H1 (cell line): ENCODE results near the gene TMEM229B. TPM values are rescaled to one million over a fixed set of nuclear protein-coding genes. Genes with fewer than 3 reads are reported as not detected.

ENCODE experiments used
- CTCF ChIA-PET: fragments of 300-600 bp; sonication (Branson Sonifier 250); formaldehyde crosslinking; loops from one replicate; lab custom pipeline; 2021; ENCODE audit not compliant: partially characterized antibody; lab: Charles Lee
- POLR2A ChIA-PET: fragments of 300-600 bp; sonication (Branson Sonifier 250); formaldehyde crosslinking; loops from one replicate; lab custom pipeline; 2021; ENCODE audit warnings: inconsistent platforms; ENCODE audit not compliant: partially characterized antibody; lab: Charles Lee
- DNase-seq, 2 experiments: peaks; one replicate each; pipeline versions ENCODE4 v3.0.0 to v3.0.0-alpha.2; 2010 to 2022; ENCODE audit warnings: low spot score in 2 of 2, low read depth in 1 of 2, mixed read lengths in 1 of 2
- FAIRE-seq: peaks from 2 replicates; lab custom pipeline; 2011; peaks lifted over from hg19 to GRCh38; lab: Jason Lieb, UNC
- H2AFZ ChIP-seq: 2 replicates; pipeline ENCODE4 v1.8.1; 2012; ENCODE audit warnings: low read length, inconsistent platforms
- H2AK5ac ChIP-seq: 2 replicates; pipeline ENCODE4 v1.6.1; 2013; ENCODE audit warnings: low read depth, low read length
- H2BK120ac ChIP-seq: replicated peaks from 2 replicates; pipeline ENCODE3; 2013; ENCODE audit warnings: low read depth, low read length, inconsistent platforms
- H2BK12ac ChIP-seq: 2 replicates; pipeline ENCODE4 v1.6.1; 2013; ENCODE audit warnings: low read depth, low read length
- H2BK15ac ChIP-seq: 2 replicates; pipeline ENCODE4 v1.6.1; 2013; ENCODE audit warnings: low read length
- H2BK20ac ChIP-seq: 2 replicates; pipeline ENCODE4 v1.6.1; 2013; ENCODE audit warnings: low read length
- H2BK5ac ChIP-seq: 2 replicates; pipeline ENCODE4 v1.6.1; 2013; ENCODE audit warnings: low read depth, low read length
- H3K14ac ChIP-seq: 2 replicates; pipeline ENCODE4 v1.6.1; 2013; ENCODE audit warnings: inconsistent platforms; ENCODE audit not compliant: insufficient read length
- H3K18ac ChIP-seq: 2 replicates; pipeline ENCODE4 v1.6.1; 2013; ENCODE audit warnings: low read length; ENCODE audit errors: extremely low read depth
- H3K23ac ChIP-seq: 2 replicates; pipeline ENCODE4 v1.6.1; 2013; ENCODE audit warnings: inconsistent platforms; ENCODE audit not compliant: insufficient read length
- H3K23me2 ChIP-seq: 2 replicates; pipeline ENCODE4 v1.6.1; 2013; ENCODE audit warnings: low read depth, low read length
- H3K27ac ChIP-seq: 2 replicates; pipeline ENCODE4 v1.6.1; 2011; ENCODE audit warnings: low read depth, low read length, inconsistent platforms
- H3K27me3 ChIP-seq, 4 experiments: replicated peaks in 1 of 4; 1 replicate in 1 of 4; 2 replicates in 3 of 4; pipeline versions ENCODE4 v1.6.1 to v1.8.1; 2011 to 2013; ENCODE audit warnings: low read length in 3 of 4, mild to moderate bottlenecking in 3 of 4, inconsistent platforms in 2 of 4, mixed read lengths in 2 of 4, moderate library complexity in 1 of 4; ENCODE audit not compliant: control insufficient read depth in 3 of 4, insufficient read depth in 3 of 4; ENCODE audit errors: extremely low read depth in 1 of 4
- H3K36me3 ChIP-seq, 4 experiments: 2 replicates each; pipeline versions ENCODE4 v1.6.1 to v1.8.1; 2011 to 2013; ENCODE audit warnings: mild to moderate bottlenecking in 4 of 4, low read length in 3 of 4, moderate library complexity in 2 of 4, control low read depth in 1 of 4, inconsistent platforms in 1 of 4; ENCODE audit not compliant: insufficient read depth in 4 of 4, control insufficient read depth in 2 of 4
- H3K4ac ChIP-seq: replicated peaks from 2 replicates; pipeline ENCODE3; 2013; ENCODE audit warnings: low read length, low read depth, mixed read lengths, inconsistent platforms; ENCODE audit not compliant: insufficient read length
- H3K4me1 ChIP-seq, 4 experiments: replicated peaks in 1 of 4; 1 replicate in 1 of 4; 2 replicates in 3 of 4; pipeline versions ENCODE4 v1.6.1 to v1.8.1; 2011 to 2013; ENCODE audit warnings: low read length in 3 of 4, inconsistent platforms in 2 of 4, mixed read lengths in 1 of 4; ENCODE audit not compliant: insufficient read depth in 4 of 4, control insufficient read depth in 3 of 4
- H3K4me2 ChIP-seq, 2 experiments: 2 replicates each; pipeline versions ENCODE4 v1.6.1 to v1.8.1; 2011 to 2013; ENCODE audit warnings: low read depth in 2 of 2, low read length in 2 of 2, control low read depth in 1 of 2, inconsistent platforms in 1 of 2, mild to moderate bottlenecking in 1 of 2; ENCODE audit not compliant: insufficient read depth in 1 of 2
- H3K4me3 ChIP-seq, 4 experiments: fragments of 200-600, 300-600 bp in 1 of 4; sonication (generic), shearing (Covaris generic), sonication (Bioruptor Twin) in 1 of 4; 2 replicates each; pipeline versions ENCODE4 v1.5.1 to v1.8.1; 2011 to 2016; ENCODE audit warnings: low read length in 4 of 4, low read depth in 3 of 4, control low read depth in 2 of 4, inconsistent platforms in 2 of 4, mild to moderate bottlenecking in 2 of 4, mixed read lengths in 1 of 4, moderate library complexity in 1 of 4; ENCODE audit not compliant: insufficient read depth in 2 of 4; ENCODE audit errors: extremely low read depth in 1 of 4
- H3K56ac ChIP-seq: replicated peaks from 2 replicates; pipeline ENCODE3; 2013; ENCODE audit warnings: low read depth, mild to moderate bottlenecking, mixed read lengths, low read length, inconsistent platforms; ENCODE audit not compliant: insufficient read length
- H3K79me1 ChIP-seq: 2 replicates; pipeline ENCODE4 v1.6.1; 2013; ENCODE audit warnings: low read depth, low read length, control low read depth
- H3K79me2 ChIP-seq, 2 experiments: 2 replicates each; pipeline versions ENCODE4 v1.6.1 to v1.8.1; 2012 to 2013; ENCODE audit warnings: low read length in 2 of 2, mild to moderate bottlenecking in 2 of 2, inconsistent platforms in 1 of 2; ENCODE audit not compliant: insufficient read depth in 2 of 2, control insufficient read depth in 1 of 2
- H3K9ac ChIP-seq, 4 experiments: replicated peaks in 1 of 4; 1 replicate in 1 of 4; 2 replicates in 3 of 4; pipeline versions ENCODE4 v1.6.1 to v1.8.1; 2011 to 2013; ENCODE audit warnings: low read depth in 3 of 4, low read length in 3 of 4, control low read depth in 2 of 4, mild to moderate bottlenecking in 2 of 4, moderate library complexity in 2 of 4, inconsistent platforms in 1 of 4; ENCODE audit errors: extremely low read depth in 1 of 4
- H3K9me3 ChIP-seq, 2 experiments: 2 replicates each; pipeline versions ENCODE4 v1.6.1 to v1.8.1; 2012 to 2013; ENCODE audit warnings: mild to moderate bottlenecking in 2 of 2, moderate library complexity in 2 of 2, control low read depth in 1 of 2, inconsistent platforms in 1 of 2, low read depth in 1 of 2, low read length in 1 of 2, mixed read lengths in 1 of 2; ENCODE audit not compliant: insufficient read depth in 2 of 2
- H4K20me1 ChIP-seq, 2 experiments: replicated peaks in 1 of 2; 2 replicates each; pipeline versions ENCODE3 to v1.8.1; 2011 to 2013; ENCODE audit warnings: inconsistent platforms in 2 of 2, low read length in 2 of 2, mild to moderate bottlenecking in 1 of 2; ENCODE audit not compliant: insufficient read depth in 2 of 2, control insufficient read depth in 1 of 2
- H4K5ac ChIP-seq: 2 replicates; pipeline ENCODE4 v1.6.1; 2013; ENCODE audit warnings: low read length, low read depth, mixed read lengths, inconsistent platforms; ENCODE audit not compliant: insufficient read length
- H4K8ac ChIP-seq: 2 replicates; pipeline ENCODE4 v1.8.0; 2013; ENCODE audit warnings: mild to moderate bottlenecking, moderate library complexity, low read length, inconsistent platforms; ENCODE audit not compliant: insufficient read depth; ENCODE audit errors: extremely low read depth
- H4K91ac ChIP-seq: replicated peaks from 2 replicates; pipeline ENCODE3; 2013; ENCODE audit warnings: low read length, mixed read lengths, inconsistent platforms; ENCODE audit not compliant: insufficient read length
- BCL11A ChIP-seq, 2 experiments: IDR thresholded peaks; one replicate each; pipeline ENCODE4 v1.6.1; 2011; ENCODE audit warnings: low read depth in 2 of 2, low read length in 2 of 2, mild to moderate bottlenecking in 2 of 2
- MAX ChIP-seq: IDR thresholded peaks from 2 replicates; pipeline ENCODE4 v1.6.1; 2012; ENCODE audit warnings: inconsistent platforms
- NRF1 ChIP-seq: IDR thresholded peaks from 2 replicates; pipeline ENCODE4 v1.6.1; 2011; ENCODE audit warnings: mild to moderate bottlenecking, low read depth, low read length, improper control_type of control experiment
- POLR2A ChIP-seq, 2 experiments: IDR thresholded peaks; 1 replicate in 1 of 2; 2 replicates in 1 of 2; pipeline ENCODE4 v1.6.1; 2011; ENCODE audit warnings: low read depth in 2 of 2, low read length in 2 of 2, mild to moderate bottlenecking in 2 of 2; ENCODE audit errors: control extremely low read depth in 1 of 2
- POLR2AphosphoS5 ChIP-seq: IDR thresholded peaks from 2 replicates; pipeline ENCODE4 v1.6.1; 2011; ENCODE audit warnings: low read depth, low read length
- POU5F1 ChIP-seq: IDR thresholded peaks from 2 replicates; pipeline ENCODE4 v1.6.1; 2011; ENCODE audit warnings: low read depth, mild to moderate bottlenecking, low read length, moderate library complexity
- RAD21 ChIP-seq, 2 experiments: IDR thresholded peaks in 1 of 2; conservative IDR thresholded peaks in 1 of 2; 2 replicates each; pipeline ENCODE4 v1.6.1; 2011; ENCODE audit warnings: low read depth in 2 of 2, low read length in 2 of 2, improper control_type of control experiment in 1 of 2, inconsistent platforms in 1 of 2, mild to moderate bottlenecking in 1 of 2, moderate library complexity in 1 of 2
- SP4 ChIP-seq: IDR thresholded peaks from 2 replicates; pipeline ENCODE4 v1.6.1; 2012; ENCODE audit warnings: low read length, inconsistent platforms
- SUZ12 ChIP-seq: fragments of 200-600 bp; sonication (generic); IDR thresholded peaks from 2 replicates; pipeline ENCODE4 v1.6.1; 2012; ENCODE audit warnings: mild to moderate bottlenecking, inconsistent platforms, low read length, moderate library complexity, mixed read lengths
- TCF12 ChIP-seq: IDR thresholded peaks from 2 replicates; pipeline ENCODE4 v1.6.1; 2011; ENCODE audit warnings: low read depth, mild to moderate bottlenecking, low read length
- YY1 ChIP-seq: IDR thresholded peaks from 2 replicates; pipeline ENCODE4 v1.6.1; 2011; ENCODE audit warnings: low read depth, mild to moderate bottlenecking, low read length
- ZNF274 ChIP-seq: IDR thresholded peaks from 2 replicates; pipeline ENCODE4 v1.7.0; 2012; ENCODE audit warnings: low read length, borderline replicate concordance; ENCODE audit errors: extremely low read depth
- WGBS, 2 experiments: shearing (Covaris generic) in 1 of 2; methylation state at CpG; one replicate each; pipeline versions ENCODE4 v1.1.6 to v1.1.7; 2013 to 2015; ENCODE audit warnings: low lambda C conversion rate in 2 of 2, mixed read lengths in 2 of 2, inconsistent platforms in 1 of 2, low coverage in 1 of 2, missing lambda C conversion rate in 1 of 2; ENCODE audit not compliant: insufficient replicate concordance in 2 of 2, insufficient coverage in 1 of 2, insufficient read length in 1 of 2; ENCODE audit errors: extremely low coverage in 1 of 2, missing lambda C conversion rate in 1 of 2; 5-methylcytosine and 5-hydroxymethylcytosine counted together
- polyA plus RNA-seq, 7 experiments: library from polyadenylated mRNA; depleted of rRNA in 3 of 7; stranded (reverse) in 5 of 7; unstranded in 2 of 7; fragments of >200 nt in 5 of 7; fragments of 200-250 nt in 2 of 7; gene quantifications; 1 replicate in 5 of 7; 2 replicates in 1 of 7; 4 replicates in 1 of 7; pipeline versions ENCODE4 v1.2.1 to v1.2.3, GENCODE V29; 2011 to 2013; ENCODE audit warnings: missing spikeins in 2 of 7, mixed read lengths in 2 of 7
- total RNA-seq: library from RNA; stranded (reverse); fragmentation: NEBNext Ultra II Directional; extraction: Animal tissue kit (Norgen Biotek cat#: 25700); gene quantifications from 2 replicates; pipeline ENCODE4 v1.2.1, GENCODE V29; 2021

TMEM229B gene
- total and polyA plus RNA-seq, 2 of the 8 experiments (the other 6 are each of a cell fraction or from before 2014, with no cell fraction given) = 0.73 to 0.85 TPM

- H4K91ac ChIP-seq = no peak overlapping the region
- H4K5ac ChIP-seq = no peak overlapping the region
- H3K23ac ChIP-seq = no peak overlapping the region
- no peaks in the 10 kb centered on the region for H3K79me2 ChIP-seq
- H2BK5ac ChIP-seq = no peak overlapping the region
- H3K14ac ChIP-seq = no peak overlapping the region
- no peak overlapping the region for H2AFZ ChIP-seq
- H3K9me3 ChIP-seq = no peaks in the 10 kb centered on the region
- H3K4me1 ChIP-seq = peaks cover 2 to 8% (median 3%) of the 10 kb centered on the region in 4 experiments; a peak in 4 of 7 replicates
- no peaks in the 10 kb centered on the region for H3K79me1 ChIP-seq
- H2BK120ac ChIP-seq = no peak overlapping the region
- ChIA-PET CTCF (interaction anchor here (0.7 to 43.6 kb wide), 16 partner anchors 10 to 192 kb away, joined by 3 to 924 read pairs (median 4); partner anchors contain the start of genes ATP6V1D and EIF2S1), POLR2A (interaction anchor here (0.8 to 1.0 kb wide), 2 partner anchors 21 to 183 kb away, joined by 3 read pairs; partner anchors contain the start of genes PLEKHH1 and RDH11)
- no peak overlapping the region for H3K56ac ChIP-seq
- H2BK20ac ChIP-seq = no peak overlapping the region
- no peak overlapping the region for H2BK15ac ChIP-seq
- H3K9ac ChIP-seq = no peak overlapping the region
- H3K27me3 ChIP-seq = peaks cover 7 to 42% (median 30%) of the 10 kb centered on the region in 4 experiments
- H3K4me2 ChIP-seq = no peak overlapping the region
- peaks cover 0 to 2% of the 10 kb centered on the region in 2 experiments for H4K20me1 ChIP-seq
- no peak overlapping the region for H4K8ac ChIP-seq
- H3K36me3 ChIP-seq = no peaks in the 10 kb centered on the region
- H3K23me2 ChIP-seq = peaks cover 5% of the 10 kb centered on the region; the same call in 1 of the 2 replicates
- no peak overlapping the region for H3K4ac ChIP-seq
- WGBS, 2 experiments = 87% methylated on average over 8 of the region's 8 CpGs; no CpG with 5 or more reads in 1 of the 2 experiments
- H2BK12ac ChIP-seq = no peak overlapping the region
- no peak overlapping the region for H3K18ac ChIP-seq
- no peak overlapping the region for H3K27ac ChIP-seq
- no peak overlapping the region for H3K4me3 ChIP-seq
- FAIRE-seq (no peak), DNase-seq (no peak)
- H2AK5ac ChIP-seq = no peak overlapping the region
- TF ChIP-seq POU5F1 = no peak
- TF ChIP-seq YY1 = no peak
- TF ChIP-seq POLR2AphosphoS5 = no peak
- TF ChIP-seq SUZ12 = no peak
- TF ChIP-seq SP4 = no peak
- no peak for TF ChIP-seq RAD21 (IDR thresholded peaks at IDR 0.05 in 1 of 2, conservative IDR thresholded peaks at IDR 0.05 in 1 of 2; ENCODE audit: low read depth in 2 of 2, low read length in 2 of 2)
- TF ChIP-seq BCL11A (IDR thresholded peaks at IDR 0.05; ENCODE audit: low read depth in 2 of 2, low read length in 2 of 2) = no peak
- TF ChIP-seq ZNF274 = no peak
- no peak for TF ChIP-seq NRF1
- TF ChIP-seq POLR2A (IDR thresholded peaks at IDR 0.05; ENCODE audit: control extremely low read depth in 1 of 2, low read depth in 2 of 2, low read length in 2 of 2) = no peak
- no peak for TF ChIP-seq TCF12
- no peak for TF ChIP-seq MAX
These were observed 24.2 kb upstream of the TMEM229B start for GRCh38 chr14:67512463-67513310.
